CD4-positive, alpha-beta T cell treated with Interleukin-17A for 1 hour (primary cell): Measurements from ENCODE around the gene AGTPBP1.
A peak's percentile ranks its signal among the peaks of the same experiment; 100 is the strongest.

Experiments
- DNase-seq: peaks from one replicate; pipeline ENCODE4 v3.0.0-alpha.2; 2020

AGTPBP1 gene

DNA sequence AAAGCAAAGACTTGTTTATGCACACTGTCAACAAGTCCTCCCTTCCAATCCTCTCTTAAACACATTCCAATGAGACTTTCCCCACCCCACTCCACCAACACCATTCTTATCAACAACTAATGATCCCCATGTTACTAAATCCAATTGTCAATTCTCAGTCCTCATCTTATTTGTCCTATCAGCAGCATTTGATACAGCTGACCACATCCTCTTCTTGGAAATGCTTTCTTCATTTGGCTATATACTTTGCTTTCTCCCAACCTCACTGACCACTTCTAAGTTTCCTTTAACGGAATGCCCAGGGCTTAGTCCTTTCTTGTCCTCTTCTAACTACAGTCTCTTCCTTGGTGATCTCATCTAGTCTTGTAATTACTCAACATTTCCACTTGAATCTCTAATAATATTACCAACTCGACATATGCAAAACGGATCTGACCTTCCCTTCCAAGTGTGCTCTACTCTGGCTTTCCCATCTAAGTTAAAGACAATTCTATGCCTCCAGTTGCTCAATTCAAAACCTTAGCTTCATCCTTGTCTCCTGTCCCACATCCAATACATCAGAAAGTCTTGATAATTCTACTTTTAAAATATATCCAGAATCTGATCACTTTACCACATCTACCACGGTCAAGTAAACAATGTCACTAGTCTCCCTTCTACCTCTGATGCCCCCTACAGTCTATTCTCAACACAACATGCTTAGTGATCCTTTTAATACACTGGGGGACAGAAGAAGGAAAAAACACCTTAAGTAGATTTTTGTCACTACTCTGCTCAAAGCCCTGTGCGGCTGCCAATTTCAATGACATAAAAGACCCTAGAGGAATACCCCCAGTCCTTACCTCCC lies 25.5 kb downstream of the AGTPBP1 start:
- peak; percentile 26 for DNase-seq

GRCh38 chr9:85715587-85715986 lies 26.2 kb downstream of the AGTPBP1 start:
- peak; percentile 47 for DNase-seq

DNA sequence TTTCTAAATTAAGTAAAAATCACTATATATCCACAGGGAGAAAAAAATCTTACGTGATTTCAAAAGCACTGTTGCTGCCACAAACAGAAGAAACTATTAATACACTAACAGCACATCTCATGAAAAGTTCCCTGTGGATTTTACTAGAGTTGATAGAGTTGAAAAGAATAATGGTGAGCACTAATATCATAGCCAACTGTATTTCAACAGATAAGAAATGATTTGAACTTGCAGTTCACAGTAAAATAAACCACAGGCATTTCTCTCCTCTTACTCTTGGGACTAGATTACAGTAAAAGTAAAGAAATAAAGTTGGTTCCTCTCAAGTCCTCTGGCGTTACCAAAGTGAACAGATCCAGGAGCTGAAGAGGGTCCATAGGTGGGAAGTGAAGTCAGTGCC lies 27.9 kb downstream of the AGTPBP1 start:
- DNase-seq, result no peak

GRCh38 chr9:85704744-85705143 lies 37.0 kb downstream of the AGTPBP1 start:
- DNase-seq, result no peak

- no peak for DNase-seq
Observed at GRCh38 chr9:85703398-85703797, 38.4 kb downstream of the AGTPBP1 start.

DNA sequence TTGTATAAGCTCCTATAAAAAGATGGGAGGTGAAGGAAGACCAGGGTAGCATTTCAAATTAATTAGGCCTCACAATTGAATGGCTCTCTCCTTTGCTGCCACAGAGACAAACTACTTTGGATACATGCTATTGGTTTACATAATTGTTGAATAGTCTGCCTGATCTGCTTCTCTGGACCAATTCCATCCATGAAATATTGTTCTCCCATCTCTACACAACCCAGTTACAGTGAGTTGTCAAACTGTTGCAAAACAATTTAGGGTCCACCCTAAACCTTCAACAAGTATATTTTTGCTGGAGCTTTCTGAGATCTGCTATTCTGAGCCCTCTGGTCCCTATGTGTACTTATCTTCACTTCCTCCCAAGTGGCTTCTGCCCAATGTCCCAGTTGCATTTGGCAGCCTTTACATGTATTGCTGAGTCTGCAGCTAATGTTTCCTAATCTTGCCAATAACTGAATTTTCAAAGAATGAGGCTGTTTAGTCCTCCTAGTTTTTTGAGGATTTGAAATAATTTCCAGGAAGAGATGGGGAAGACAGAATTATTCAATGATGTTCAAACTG lies 38.9 kb downstream of the AGTPBP1 start:
- no peak for DNase-seq

DNA sequence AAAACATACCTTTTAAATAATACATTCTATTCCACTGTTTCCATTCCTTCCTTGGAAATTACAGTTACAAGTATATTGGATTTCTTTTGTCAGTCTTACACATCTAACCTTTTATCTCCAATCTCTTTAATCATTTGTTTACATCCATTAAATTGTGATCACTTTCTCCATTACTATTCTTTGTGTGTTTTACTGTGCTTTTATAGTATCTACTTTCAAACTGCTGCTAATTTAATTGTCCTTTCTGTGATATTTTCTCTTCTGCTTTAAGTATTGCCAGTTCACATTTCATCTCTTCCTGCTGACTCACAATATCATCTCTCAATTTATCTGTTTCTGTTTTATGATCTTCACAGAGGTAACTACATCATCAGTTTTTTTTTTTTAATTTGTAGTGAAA lies 39.6 kb downstream of the AGTPBP1 start:
- no peak for DNase-seq

DNA sequence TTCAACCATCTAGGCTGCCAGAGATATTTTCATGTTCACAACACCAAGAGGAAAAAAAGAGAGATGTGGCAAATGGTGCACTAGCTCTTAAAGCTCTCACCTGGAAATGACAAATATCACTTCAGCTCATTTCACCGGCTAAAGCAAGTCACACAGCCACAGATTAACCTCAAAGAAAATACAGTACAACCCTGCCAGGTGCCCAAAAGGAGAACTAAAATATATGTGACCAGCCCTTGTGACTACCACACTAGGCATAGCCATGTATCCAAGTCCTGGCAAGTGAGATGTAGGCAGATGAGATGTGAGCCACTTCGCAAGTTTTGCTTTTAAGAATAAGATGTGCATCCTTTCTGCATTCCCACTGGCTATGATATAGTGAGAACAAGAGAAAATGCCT lies 41.4 kb downstream of the AGTPBP1 start:
- DNase-seq, result no peak

GRCh38 chr9:85688361-85688760 lies 53.4 kb downstream of the AGTPBP1 start:
- no peak for DNase-seq

GRCh38 chr9:85685081-85685480 lies 56.7 kb downstream of the AGTPBP1 start:
- DNase-seq, result no peak

DNA sequence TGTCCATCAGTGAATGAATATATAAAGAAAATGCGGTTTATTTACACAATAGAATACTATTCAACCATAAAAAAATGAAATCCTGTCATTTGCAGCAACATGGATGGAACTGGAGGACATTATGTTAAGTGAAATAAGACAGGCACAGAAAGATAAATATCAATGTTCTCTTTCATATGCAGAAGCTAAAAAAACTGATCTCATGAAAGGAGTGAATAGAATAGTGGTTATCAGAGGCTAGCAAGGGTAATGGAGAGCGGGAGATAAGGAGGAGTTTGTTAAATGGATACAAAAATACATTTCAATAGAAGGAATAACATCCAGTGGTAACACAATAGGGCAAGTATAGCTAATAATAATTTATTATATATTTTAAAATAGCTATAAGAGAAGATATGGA lies 65.0 kb downstream of the AGTPBP1 start:
- DNase-seq, result no peak

DNA sequence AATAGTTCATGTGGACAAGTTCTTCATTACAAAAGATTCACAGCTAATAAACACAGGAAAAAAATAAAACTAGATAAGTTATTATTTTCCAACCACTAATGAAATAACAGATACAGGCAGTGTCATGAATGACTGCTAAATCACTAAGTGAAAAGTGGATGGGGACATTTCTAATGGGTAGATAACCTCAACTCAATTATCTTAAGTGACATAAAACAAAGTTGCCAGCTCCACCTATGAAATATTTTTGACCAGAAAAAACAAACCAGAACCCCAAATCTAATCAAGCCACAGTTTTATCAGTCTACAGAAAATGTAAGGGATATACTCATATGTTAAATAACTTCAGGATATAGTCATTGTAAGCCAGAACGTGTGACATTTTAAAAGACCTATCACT lies 74.4 kb downstream of the AGTPBP1 start:
- no peak for DNase-seq

GRCh38 chr9:85666086-85666485 lies 75.7 kb downstream of the AGTPBP1 start:
- DNase-seq, result no peak

GRCh38 chr9:85662573-85662972 lies 79.2 kb downstream of the AGTPBP1 start:
- no peak for DNase-seq

DNA sequence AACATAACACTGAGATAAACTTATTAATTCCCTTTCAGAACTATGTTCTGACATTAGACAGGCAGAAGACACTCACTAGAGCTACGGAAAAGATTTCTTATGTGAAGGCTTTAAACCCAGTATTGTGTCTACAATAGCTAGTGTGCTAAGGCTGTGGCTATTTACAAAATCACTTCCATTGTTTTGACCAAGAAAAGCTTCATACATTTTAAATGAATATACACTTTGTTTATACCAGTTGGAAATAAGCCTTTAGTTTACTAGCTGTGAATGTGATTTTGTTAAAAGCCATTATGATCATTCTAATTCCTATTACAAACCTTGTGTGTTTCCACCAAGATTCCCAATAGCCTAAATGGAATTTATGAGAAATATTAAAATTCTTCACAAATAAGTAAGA lies 83.0 kb downstream of the AGTPBP1 start:
- DNase-seq, result no peak

GRCh38 chr9:85653153-85653552 lies 88.6 kb downstream of the AGTPBP1 start:
- DNase-seq, result no peak

GRCh38 chr9:85647571-85647970 lies 94.2 kb downstream of the AGTPBP1 start:
- no peak for DNase-seq

- DNase-seq, result peak; percentile 38
Observed at GRCh38 chr9:85645909-85646627, 95.7 kb downstream of the AGTPBP1 start.

- no peak for DNase-seq
Observed at GRCh38 chr9:85640425-85640824, 101.3 kb downstream of the AGTPBP1 start.

- DNase-seq, result no peak
Observed at GRCh38 chr9:85639675-85640186, 102.0 kb downstream of the AGTPBP1 start.

GRCh38 chr9:85631809-85632208 lies 109.9 kb downstream of the AGTPBP1 start:
- no peak for DNase-seq

- no peak for DNase-seq
Observed at GRCh38 chr9:85630676-85631075, 111.1 kb downstream of the AGTPBP1 start.

DNA sequence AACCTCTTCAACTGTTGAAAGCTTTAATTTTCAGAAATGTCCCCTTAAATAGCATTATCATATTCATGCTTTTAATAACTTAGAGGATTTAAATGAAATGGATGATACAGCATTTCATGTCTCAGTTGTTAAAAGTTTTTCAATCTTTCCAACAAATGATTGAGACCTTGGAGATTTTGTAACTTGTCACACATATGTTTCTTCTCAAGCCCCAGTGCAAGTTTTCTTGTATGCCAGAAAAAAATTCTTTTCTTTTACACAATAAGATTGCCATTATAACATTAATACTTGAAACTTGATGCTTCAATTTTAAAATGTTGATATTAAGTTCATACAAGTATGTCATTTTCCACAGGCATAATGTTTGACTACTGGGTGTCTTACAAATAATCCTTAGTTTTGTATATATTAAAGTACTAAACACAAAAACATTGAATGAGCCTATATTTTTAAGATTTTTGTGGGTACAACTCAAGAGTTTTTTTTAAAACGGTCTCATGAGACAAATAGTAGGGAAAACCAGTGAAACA lies 124.5 kb downstream of the AGTPBP1 start:
- no peak for DNase-seq

- no peak for DNase-seq
Observed at GRCh38 chr9:85615792-85616191, 126.0 kb downstream of the AGTPBP1 start.
